GM15510 (cell line): ENCODE data around the gene SBF1.

Experiments
- POLR2A ChIP-seq: IDR thresholded peaks from 3 replicates; pipeline ENCODE4 v1.6.1; 2011; ENCODE audit warnings: borderline replicate concordance; ENCODE audit not compliant: insufficient read length; ENCODE audit errors: extremely low read depth

Gene SBF1

GRCh38 chr22:50420015-50420414 is 54.8 kb downstream of the SBF1 start:
- no peak for TF ChIP-seq POLR2A

DNA sequence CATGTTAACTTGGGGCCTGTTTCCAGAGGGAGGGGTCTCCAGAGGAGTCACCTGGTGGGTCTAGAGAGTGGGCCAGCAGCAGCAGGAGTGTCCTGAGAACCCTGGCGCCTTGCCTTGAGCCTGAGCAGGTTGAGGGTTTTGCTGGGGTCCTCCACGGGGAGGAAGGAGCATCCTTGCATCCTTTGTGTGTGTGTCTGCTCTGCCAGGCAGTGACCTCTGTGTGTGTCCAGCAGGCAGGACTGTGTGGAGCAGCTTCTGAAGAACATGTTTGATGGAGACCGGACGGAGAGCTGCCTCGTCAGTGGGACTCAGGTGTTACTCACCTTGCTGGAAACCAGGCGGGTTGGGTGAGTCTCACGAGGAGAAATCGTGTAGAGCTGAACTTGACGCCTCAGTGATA is 55.7 kb downstream of the SBF1 start:
- TF ChIP-seq POLR2A: no peak

GRCh38 chr22:50418624-50419023 is 56.2 kb downstream of the SBF1 start:
- no peak for TF ChIP-seq POLR2A

- TF ChIP-seq POLR2A: no peak
Observed at GRCh38 chr22:50417411-50418210, 57.2 kb downstream of the SBF1 start.

DNA sequence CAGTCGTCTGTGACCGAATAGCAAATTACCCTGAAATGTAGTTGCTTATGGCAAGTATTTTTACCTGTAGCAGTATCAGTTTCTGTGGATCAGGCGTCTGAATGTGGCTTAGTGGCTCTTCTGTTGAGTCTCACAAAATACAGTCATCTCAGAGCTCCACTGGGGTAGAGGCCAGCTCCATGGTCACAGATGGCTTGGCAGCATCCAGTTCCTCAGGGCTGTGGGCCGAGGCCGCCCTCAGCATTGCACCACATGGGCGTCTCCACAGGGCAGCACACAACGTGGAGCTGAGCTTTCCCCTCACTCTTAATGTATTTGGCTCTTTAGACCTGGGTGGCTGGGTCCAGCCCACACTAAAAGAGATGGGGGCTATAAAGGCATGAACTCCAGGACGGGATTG is 57.8 kb downstream of the SBF1 start:
- TF ChIP-seq POLR2A: no peak

DNA sequence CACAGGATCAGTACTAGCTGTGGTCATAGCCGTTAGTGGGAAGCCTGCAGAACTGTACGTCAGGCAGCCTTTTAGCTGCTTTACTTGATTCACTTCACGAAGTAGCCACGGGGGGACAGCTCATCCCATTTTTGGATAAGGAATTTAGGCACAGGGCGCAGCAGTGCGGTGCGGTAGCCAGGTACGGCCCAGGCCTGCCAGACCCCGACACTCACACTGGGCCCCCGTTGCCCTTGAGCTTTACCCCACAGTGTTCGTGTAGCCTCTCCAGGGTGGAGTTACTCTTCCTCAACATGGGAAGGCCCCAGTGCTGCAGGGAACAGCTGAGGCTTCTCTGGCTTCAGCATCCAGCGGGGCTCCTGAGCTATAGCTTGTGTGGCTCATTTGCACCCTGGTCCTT is 59.4 kb downstream of the SBF1 start:
- TF ChIP-seq POLR2A: no peak

DNA sequence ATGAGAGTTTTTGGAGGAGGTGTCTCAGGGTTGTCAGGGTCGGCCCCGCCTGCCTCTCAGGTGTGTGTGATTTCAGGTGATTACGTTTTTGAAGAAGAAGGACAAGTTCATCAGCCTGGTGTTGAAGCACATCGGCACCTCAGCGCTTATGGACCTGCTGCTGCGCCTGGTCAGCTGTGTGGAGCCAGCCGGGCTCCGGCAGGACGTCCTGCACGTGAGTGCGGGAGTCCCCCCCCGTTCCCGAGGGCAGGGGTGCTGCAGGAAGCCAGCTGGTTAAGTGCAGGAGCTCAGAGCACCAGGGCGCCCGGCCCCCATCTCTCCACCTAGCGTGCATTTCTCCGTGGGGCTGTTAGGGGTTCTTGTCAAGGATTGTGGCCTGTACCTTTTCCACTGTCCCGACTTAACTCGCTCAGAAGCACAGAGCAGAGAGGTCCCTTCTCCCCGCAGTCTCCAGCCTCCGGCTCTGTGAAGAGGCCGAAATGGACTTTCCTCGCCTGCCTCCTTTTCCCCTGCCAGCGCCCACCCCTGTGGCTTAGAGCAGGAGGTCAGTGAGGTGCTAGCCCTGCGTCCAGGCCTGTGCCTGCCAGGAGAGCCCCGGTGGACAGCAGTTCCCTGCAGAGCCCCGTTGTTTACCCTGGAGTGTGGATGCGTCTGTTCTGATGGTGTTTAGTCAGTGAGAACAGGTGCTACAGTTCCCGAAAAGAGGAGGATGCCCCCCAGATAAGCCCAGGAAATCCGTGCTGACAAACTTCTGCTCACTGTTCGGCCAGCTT is 60.2 kb downstream of the SBF1 start:
- TF ChIP-seq POLR2A: no peak

DNA sequence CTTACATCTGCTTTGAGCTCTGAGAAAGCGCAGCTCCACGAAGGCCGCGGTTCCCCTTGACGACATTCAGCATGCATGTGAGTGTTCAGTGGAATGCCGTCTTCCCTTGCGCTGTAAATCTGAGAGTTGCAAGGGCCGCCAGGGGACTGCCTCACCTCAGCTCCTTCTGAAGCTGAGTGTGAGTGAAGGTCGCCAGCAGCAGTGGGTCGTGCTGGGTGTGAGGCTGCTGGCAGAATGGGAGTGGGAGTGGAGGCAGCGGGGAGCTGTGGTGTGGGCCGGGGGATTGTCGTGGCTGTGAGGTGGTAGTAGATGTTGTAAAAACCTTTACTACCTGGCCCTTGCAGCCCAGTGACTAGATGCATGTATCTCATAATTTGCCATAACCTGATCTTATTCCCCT is 66.5 kb downstream of the SBF1 start:
- TF ChIP-seq POLR2A: no peak

DNA sequence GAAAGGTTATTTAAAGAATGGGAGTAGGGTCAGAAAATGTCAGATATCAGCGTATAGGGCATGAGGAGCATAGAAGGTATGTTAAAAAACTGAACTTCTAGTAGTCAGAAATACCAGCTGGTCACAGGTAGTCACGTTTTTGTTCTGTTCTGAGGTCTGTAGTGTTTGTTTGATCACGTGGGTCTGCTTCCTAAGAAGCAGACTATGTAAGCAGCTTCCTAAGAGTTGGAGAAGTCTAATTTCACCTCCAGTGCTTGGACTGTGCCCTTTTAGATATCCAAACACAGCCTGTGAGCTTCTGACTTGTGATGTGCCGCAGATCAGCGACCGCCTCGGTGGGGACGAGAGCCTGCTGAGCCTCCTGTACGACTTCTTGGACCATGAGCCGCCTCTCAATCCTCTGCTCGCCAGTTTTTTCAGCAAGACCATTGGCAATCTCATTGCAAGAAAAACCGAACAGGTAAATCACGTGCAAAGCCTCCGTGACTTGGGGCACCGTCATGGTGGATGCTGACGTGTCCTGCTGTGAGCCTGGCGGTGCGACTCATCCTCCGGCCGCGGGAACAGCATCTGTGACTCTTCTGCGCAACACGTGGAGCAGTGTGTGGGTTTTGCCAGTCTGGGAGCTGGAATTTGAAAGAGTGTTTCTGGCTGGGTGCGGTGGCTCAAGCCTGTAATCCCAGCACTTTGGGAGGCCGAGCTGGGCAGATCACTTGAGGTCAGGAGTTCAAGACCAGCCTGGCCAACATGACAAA is 68.2 kb downstream of the SBF1 start:
- TF ChIP-seq POLR2A: no peak

GRCh38 chr22:50403701-50404101 is 71.1 kb downstream of the SBF1 start:
- TF ChIP-seq POLR2A: no peak

- TF ChIP-seq POLR2A: no peak
Observed at GRCh38 chr22:50401907-50402306, 72.9 kb downstream of the SBF1 start.

DNA sequence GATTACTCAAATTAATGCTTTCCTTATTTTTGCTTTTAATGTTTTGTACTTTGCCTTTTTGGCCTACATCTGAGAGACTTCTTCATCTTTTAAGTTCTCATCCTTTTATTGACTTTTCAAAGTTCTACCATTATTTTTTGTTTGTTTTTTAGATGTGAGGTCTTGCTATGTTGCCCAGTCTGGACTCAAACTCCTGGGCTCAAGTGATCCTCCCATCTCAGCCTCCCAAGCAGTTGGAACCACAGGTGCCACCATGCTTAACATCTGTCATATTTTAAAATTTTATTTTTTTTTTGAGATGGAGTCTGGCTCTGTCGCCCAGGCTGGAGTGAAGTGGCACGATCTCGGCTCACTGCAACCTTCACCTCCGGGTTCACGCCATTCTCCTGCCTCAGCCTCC is 73.9 kb downstream of the SBF1 start:
- no peak for TF ChIP-seq POLR2A

- no peak for TF ChIP-seq POLR2A
Observed at GRCh38 chr22:50400406-50400805, 74.4 kb downstream of the SBF1 start.

GRCh38 chr22:50399751-50400331 is 75.0 kb downstream of the SBF1 start:
- TF ChIP-seq POLR2A: no peak
